ENCODE measurements around the gene CCL21. TPM values are rescaled to one million over a fixed set of nuclear protein-coding genes. Genes with fewer than 3 reads are reported as not detected.
"Not testable (repeated sequence)": the region's sequence is repeated elsewhere in the genome, so short reads cannot be mapped to it uniquely, and the experiment has no call there.

CCL21 gene, protein sequence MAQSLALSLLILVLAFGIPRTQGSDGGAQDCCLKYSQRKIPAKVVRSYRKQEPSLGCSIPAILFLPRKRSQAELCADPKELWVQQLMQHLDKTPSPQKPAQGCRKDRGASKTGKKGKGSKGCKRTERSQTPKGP
- total RNA-seq = not detected in 2 replicates

DNA sequence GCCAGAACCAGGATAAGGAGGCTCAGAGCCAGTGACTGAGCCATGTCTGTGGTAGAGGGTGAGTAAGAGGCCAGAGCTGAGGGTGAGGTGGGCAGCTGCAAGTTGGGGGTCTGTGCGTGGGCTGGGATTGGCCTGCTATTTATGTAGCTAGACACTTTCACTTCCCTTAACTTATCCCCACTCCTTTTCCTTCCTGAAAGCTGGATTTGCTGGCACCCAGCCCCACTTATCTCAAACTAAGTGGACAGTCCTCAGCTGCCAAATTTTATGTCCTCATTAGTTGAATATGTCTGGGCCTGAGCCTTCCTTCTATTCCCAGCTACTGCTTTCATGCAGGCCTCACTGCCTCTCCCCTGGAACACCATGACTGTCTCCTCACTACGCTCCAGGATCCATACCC is at the start of gene CCL21:
Gene CCL21, minus strand, starts transcription at position 114 of the 400 bp plus-strand sequence. Its CDS starts 70 bp downstream, at position 44.
- FAIRE-seq (no peak), DNase-seq (ENCODE audit: low read depth) (no peak)
- TF ChIP-seq, protein P1, sequence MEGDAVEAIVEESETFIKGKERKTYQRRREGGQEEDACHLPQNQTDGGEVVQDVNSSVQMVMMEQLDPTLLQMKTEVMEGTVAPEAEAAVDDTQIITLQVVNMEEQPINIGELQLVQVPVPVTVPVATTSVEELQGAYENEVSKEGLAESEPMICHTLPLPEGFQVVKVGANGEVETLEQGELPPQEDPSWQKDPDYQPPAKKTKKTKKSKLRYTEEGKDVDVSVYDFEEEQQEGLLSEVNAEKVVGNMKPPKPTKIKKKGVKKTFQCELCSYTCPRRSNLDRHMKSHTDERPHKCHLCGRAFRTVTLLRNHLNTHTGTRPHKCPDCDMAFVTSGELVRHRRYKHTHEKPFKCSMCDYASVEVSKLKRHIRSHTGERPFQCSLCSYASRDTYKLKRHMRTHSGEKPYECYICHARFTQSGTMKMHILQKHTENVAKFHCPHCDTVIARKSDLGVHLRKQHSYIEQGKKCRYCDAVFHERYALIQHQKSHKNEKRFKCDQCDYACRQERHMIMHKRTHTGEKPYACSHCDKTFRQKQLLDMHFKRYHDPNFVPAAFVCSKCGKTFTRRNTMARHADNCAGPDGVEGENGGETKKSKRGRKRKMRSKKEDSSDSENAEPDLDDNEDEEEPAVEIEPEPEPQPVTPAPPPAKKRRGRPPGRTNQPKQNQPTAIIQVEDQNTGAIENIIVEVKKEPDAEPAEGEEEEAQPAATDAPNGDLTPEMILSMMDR (IDR thresholded peaks at IDR 0.05; ENCODE audit: insufficient read depth, low read length, severe bottlenecking) = no peak
- Histone ChIP-seq H3K27me3 (ENCODE audit: control insufficient read depth, insufficient read depth, low read length) (no peaks in the 10 kb centered on the region), H3K4me3 (ENCODE audit: low read depth, low read length) (no peak within 1 kb of the TSS), H3K36me3 (ENCODE audit: control insufficient read depth, insufficient read depth, low read length) (no peaks in the 10 kb centered on the region)

DNA sequence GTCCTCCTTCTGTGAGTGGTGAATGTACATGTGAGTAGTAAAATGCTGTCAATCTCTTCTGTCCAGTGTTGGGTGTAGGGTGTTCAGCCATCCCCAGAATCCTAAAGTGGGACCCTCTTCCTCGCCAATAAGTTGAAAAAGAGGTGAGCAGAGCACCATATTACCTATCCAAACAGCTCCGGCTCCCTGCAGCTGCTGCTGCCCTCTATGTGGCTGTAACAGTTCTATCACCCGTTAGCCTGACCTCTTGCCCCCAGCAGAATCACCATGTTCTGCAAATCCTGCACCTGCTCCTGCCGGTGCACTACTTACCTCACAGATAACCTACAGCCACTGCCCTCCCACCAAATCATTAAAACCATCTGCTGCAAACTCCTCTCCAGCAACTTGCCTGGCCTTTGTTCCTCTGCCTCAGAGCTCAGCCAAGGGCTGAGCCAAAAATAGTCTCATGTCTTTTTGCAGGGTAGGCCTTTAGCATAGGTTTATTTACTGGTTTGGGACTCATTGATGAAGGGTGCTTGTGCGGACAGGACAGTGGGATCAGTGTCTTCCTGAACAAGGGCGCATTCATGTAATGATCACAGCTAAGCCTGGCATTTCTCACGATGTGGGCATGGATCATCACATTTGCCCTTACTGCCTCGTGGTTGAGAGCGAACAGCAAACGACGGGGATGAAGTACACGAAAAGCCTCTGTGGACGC is 49.6 kb upstream of the CCL21 start:
- DNase-seq (ENCODE audit: low read depth) (no peak), FAIRE-seq (no peak)
- H3K36me3 ChIP-seq (ENCODE audit: control insufficient read depth, insufficient read depth, low read length) = no peaks in the 10 kb centered on the region
- H3K4me3 ChIP-seq (ENCODE audit: low read depth, low read length) = no peak overlapping the region
- H3K27me3 ChIP-seq (ENCODE audit: control insufficient read depth, insufficient read depth, low read length) = no peaks in the 10 kb centered on the region
- TF ChIP-seq, protein P1 (IDR thresholded peaks at IDR 0.05; ENCODE audit: insufficient read depth, low read length, severe bottlenecking) = no peak

DNA sequence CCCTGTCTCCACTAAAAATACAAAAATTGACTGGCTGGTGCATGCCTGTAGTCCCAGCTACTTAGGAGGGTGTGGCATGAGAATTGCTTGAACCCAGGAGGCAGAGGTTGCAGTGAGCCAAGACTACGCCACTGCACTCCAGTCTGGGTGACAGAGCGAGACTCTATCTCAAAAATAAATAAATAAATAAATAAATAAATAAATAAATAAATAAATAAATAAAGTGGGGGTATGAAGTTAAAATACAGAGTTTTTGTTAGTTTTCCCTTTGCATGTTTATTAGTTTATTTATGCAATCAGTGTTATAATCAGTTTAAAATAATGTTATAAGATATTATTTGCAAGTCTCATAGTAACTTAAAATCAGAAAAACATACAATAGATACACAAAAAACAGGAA is 40.4 kb upstream of the CCL21 start:
- H3K36me3 ChIP-seq (ENCODE audit: control insufficient read depth, insufficient read depth, low read length); FAIRE-seq; H3K27me3 ChIP-seq (ENCODE audit: control insufficient read depth, insufficient read depth, low read length); DNase-seq (ENCODE audit: low read depth); H3K4me3 ChIP-seq (ENCODE audit: low read depth, low read length): not testable (repeated sequence)

DNA sequence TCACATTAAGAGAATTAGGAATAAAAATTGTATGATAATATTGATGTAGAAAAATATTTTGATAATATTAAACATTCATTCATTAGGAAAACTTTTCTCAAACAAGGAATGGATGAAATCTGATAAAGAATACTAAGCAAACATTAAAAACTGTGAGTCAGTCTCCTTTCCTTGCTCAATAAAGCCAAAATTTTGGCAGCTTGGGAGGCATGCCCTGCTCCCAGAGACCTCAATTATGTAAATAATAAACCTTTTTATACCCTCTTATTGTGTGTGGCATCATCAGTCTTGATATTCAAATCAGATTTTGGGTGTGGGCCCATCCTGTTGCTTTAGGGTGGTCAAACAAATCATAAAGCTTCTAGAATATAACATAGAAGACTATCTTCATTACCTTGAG is 36.6 kb upstream of the CCL21 start:
- TF ChIP-seq, protein P1 (IDR thresholded peaks at IDR 0.05; ENCODE audit: insufficient read depth, low read length, severe bottlenecking) = no peak
- no peak overlapping the region for H3K4me3 ChIP-seq (ENCODE audit: low read depth, low read length)
- H3K27me3 ChIP-seq (ENCODE audit: control insufficient read depth, insufficient read depth, low read length) = no peaks in the 10 kb centered on the region
- no peaks in the 10 kb centered on the region for H3K36me3 ChIP-seq (ENCODE audit: control insufficient read depth, insufficient read depth, low read length)
- FAIRE-seq (no peak), DNase-seq (ENCODE audit: low read depth) (peak; percentile 63)

DNA sequence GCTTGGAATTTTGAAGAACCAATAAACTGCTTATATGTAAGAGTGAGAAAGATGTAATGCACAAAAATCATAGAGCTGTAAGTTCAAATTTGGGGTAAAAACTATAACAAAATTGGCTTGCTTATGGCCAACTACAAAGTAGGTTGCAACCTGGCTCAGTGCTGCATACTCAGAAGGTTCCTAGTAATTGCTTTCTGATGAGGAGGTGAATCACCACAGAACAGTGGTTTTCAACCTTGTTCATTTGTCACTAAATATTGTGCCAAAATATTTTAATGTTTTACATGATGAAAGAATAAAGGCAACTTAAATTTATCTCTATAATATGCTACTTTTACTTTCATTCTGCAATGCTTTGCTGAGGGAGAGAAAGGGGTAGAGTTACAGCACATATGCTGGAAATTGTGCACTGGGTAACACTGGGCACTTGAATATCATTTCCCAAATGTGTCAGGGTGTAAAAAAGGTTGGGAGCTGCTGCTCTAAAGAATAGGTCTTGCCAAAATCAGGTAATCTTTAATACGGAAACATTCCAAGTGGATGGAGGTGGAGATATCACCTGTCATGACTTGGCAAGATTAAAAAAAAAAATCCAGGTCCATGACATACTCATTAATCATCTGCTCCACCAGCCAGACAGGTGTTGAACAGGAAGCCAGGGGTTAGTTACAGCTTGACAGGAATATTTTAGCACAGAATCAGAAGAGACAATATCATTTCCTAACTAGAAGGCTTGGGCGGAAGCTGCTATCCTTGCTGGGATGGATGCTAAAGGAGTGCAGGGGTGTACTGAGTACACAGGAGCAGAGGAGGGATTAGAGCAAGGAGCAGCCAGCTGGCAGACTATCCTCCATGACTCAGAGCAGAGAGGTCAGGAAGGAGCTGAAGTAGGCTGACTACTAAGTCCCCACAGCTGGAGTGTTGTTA is 34.6 kb upstream of the CCL21 start:
- DNase-seq (ENCODE audit: low read depth) (peak; percentile 100), FAIRE-seq (peak; percentile 100)
- H3K4me3 ChIP-seq (ENCODE audit: low read depth, low read length) = no peak overlapping the region
- H3K36me3 ChIP-seq (ENCODE audit: control insufficient read depth, insufficient read depth, low read length) = no peaks in the 10 kb centered on the region
- TF ChIP-seq, protein P1 (IDR thresholded peaks at IDR 0.05; ENCODE audit: insufficient read depth, low read length, severe bottlenecking) = no peak
- no peaks in the 10 kb centered on the region for H3K27me3 ChIP-seq (ENCODE audit: control insufficient read depth, insufficient read depth, low read length)

DNA sequence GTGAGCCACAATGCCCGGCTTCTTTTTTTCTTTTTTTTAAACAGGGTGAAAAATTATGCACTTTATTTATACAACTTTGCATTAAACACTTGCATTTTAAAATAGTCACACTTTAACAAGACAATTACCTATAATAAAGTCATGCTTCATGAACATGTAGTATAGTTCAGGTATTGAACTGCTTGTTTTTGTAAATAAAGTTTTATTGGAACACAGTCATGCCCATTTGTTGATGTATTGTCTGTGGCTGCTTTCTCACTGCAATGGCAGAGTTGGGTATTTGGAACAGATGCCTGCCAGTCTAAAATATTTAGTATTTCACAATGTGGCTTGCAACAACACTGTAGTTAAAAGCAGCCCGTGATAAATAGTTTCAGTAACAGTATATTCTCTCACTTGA is 32.8 kb upstream of the CCL21 start:
- Histone ChIP-seq H3K36me3 (ENCODE audit: control insufficient read depth, insufficient read depth, low read length) (no peaks in the 10 kb centered on the region), H3K27me3 (ENCODE audit: control insufficient read depth, insufficient read depth, low read length) (no peaks in the 10 kb centered on the region), H3K4me3 (ENCODE audit: low read depth, low read length) (no peak overlapping the region)
- DNase-seq (ENCODE audit: low read depth) = no peak
- no peak for FAIRE-seq
- TF ChIP-seq, protein P1 (IDR thresholded peaks at IDR 0.05; ENCODE audit: insufficient read depth, low read length, severe bottlenecking) = no peak
